Activated naive CD8-positive, alpha-beta T cell (primary cell): ENCODE results near the gene DDX3X.
A peak's percentile ranks its signal among the peaks of the same experiment; 100 is the strongest.
"Not testable (repeated sequence)": the region's sequence is repeated elsewhere in the genome, so short reads cannot be mapped to it uniquely, and the experiment has no call there.

ENCODE experiments used
- H3K27ac Mint-ChIP-seq: one replicate; pipeline ENCODE4 v1.8.0; 2021; ENCODE audit warnings: mixed read lengths
- H3K27me3 Mint-ChIP-seq: one replicate; pipeline ENCODE4 v1.8.0; 2021; ENCODE audit warnings: mixed read lengths
- H3K36me3 Mint-ChIP-seq: one replicate; pipeline ENCODE4 v1.8.0; 2021; ENCODE audit warnings: mixed read lengths
- H3K4me1 Mint-ChIP-seq: one replicate; pipeline ENCODE4 v1.8.0; 2021; ENCODE audit warnings: low read depth, mixed read lengths
- H3K4me3 Mint-ChIP-seq: one replicate; pipeline ENCODE4 v1.8.0; 2021; ENCODE audit warnings: mild to moderate bottlenecking, mixed read lengths
- H3K9me3 Mint-ChIP-seq: one replicate; pipeline ENCODE4 v1.8.0; 2021; ENCODE audit warnings: low read depth, mixed read lengths

The DDX3X gene

GRCh38 chrX:41336447-41336846 is 2.5 kb downstream of the DDX3X start:
- Mint-ChIP-seq H3K36me3 (peaks cover 11% of the 10 kb centered on the region), H3K27me3 (no peaks in the 10 kb centered on the region), H3K9me3 (no peaks in the 10 kb centered on the region), H3K4me1 (peaks cover 34% of the 10 kb centered on the region), H3K4me3 (peak overlapping the region; percentile 97), H3K27ac (peak overlapping the region; percentile 93)

GRCh38 chrX:41337140-41337539 is 3.2 kb downstream of the DDX3X start:
- Mint-ChIP-seq H3K4me1 (peaks cover 35% of the 10 kb centered on the region), H3K36me3 (peaks cover 11% of the 10 kb centered on the region), H3K4me3 (peak overlapping the region; percentile 97), H3K27me3 (no peaks in the 10 kb centered on the region), H3K27ac (peak overlapping the region; percentile 93), H3K9me3 (no peaks in the 10 kb centered on the region)

GRCh38 chrX:41338436-41338835 is 4.5 kb downstream of the DDX3X start:
- Mint-ChIP-seq H3K4me1 (peaks cover 41% of the 10 kb centered on the region), H3K27ac (peak overlapping the region; percentile 58), H3K36me3 (peaks cover 15% of the 10 kb centered on the region), H3K4me3 (peak overlapping the region; percentile 97), H3K9me3 (no peaks in the 10 kb centered on the region), H3K27me3 (no peaks in the 10 kb centered on the region)

- Mint-ChIP-seq H3K27me3 (no peaks in the 10 kb centered on the region), H3K4me3 (peak overlapping the region; percentile 97), H3K9me3 (no peaks in the 10 kb centered on the region), H3K27ac (peak overlapping the region; percentile 88), H3K36me3 (peaks cover 15% of the 10 kb centered on the region), H3K4me1 (peaks cover 43% of the 10 kb centered on the region)
Observed at GRCh38 chrX:41339148-41339547, 5.2 kb downstream of the DDX3X start.

GRCh38 chrX:41344053-41344452 is 10.1 kb downstream of the DDX3X start:
- Mint-ChIP-seq H3K9me3 (no peaks in the 10 kb centered on the region), H3K4me3 (no peak overlapping the region), H3K36me3 (peaks cover 11% of the 10 kb centered on the region), H3K4me1 (peaks cover 40% of the 10 kb centered on the region), H3K27ac (no peak overlapping the region), H3K27me3 (no peaks in the 10 kb centered on the region)

GRCh38 chrX:41347186-41347585 is 13.2 kb downstream of the DDX3X start:
- H3K36me3 Mint-ChIP-seq = peaks cover 4% of the 10 kb centered on the region
- no peaks in the 10 kb centered on the region for H3K27me3 Mint-ChIP-seq
- H3K4me3 Mint-ChIP-seq = peak overlapping the region; percentile 12
- peak overlapping the region; percentile 70 for H3K27ac Mint-ChIP-seq
- no peaks in the 10 kb centered on the region for H3K9me3 Mint-ChIP-seq
- H3K4me1 Mint-ChIP-seq = peaks cover 35% of the 10 kb centered on the region

GRCh38 chrX:41348551-41348950 is 14.6 kb downstream of the DDX3X start:
- H3K36me3 Mint-ChIP-seq = no peaks in the 10 kb centered on the region
- no peaks in the 10 kb centered on the region for H3K9me3 Mint-ChIP-seq
- H3K27me3 Mint-ChIP-seq = no peaks in the 10 kb centered on the region
- peak overlapping the region; percentile 28 for H3K27ac Mint-ChIP-seq
- H3K4me3 Mint-ChIP-seq = no peak overlapping the region
- peaks cover 36% of the 10 kb centered on the region for H3K4me1 Mint-ChIP-seq

GRCh38 chrX:41350150-41350975 is 16.4 kb downstream of the DDX3X start:
- Mint-ChIP-seq H3K27ac (peak overlapping the region; percentile 69), H3K4me1 (peaks cover 36% of the 10 kb centered on the region), H3K27me3 (no peaks in the 10 kb centered on the region), H3K4me3 (no peak overlapping the region), H3K36me3 (no peaks in the 10 kb centered on the region), H3K9me3 (no peaks in the 10 kb centered on the region)

GRCh38 chrX:41350976-41351569 is 17.1 kb downstream of the DDX3X start:
- Mint-ChIP-seq H3K9me3 (no peaks in the 10 kb centered on the region), H3K27ac (peak overlapping the region; percentile 79), H3K27me3 (no peaks in the 10 kb centered on the region), H3K4me1 (peaks cover 35% of the 10 kb centered on the region), H3K4me3 (no peak overlapping the region), H3K36me3 (no peaks in the 10 kb centered on the region)

GRCh38 chrX:41351923-41352322 is 18.0 kb downstream of the DDX3X start:
- Mint-ChIP-seq H3K9me3 (no peaks in the 10 kb centered on the region), H3K27me3 (no peaks in the 10 kb centered on the region), H3K4me3 (no peak overlapping the region), H3K4me1 (peaks cover 31% of the 10 kb centered on the region), H3K27ac (peak overlapping the region; percentile 79), H3K36me3 (no peaks in the 10 kb centered on the region)

GRCh38 chrX:41352329-41352838 is 18.4 kb downstream of the DDX3X start:
- Mint-ChIP-seq H3K4me1 (peaks cover 29% of the 10 kb centered on the region), H3K4me3 (no peak overlapping the region), H3K36me3 (no peaks in the 10 kb centered on the region), H3K27me3 (no peaks in the 10 kb centered on the region), H3K9me3 (no peaks in the 10 kb centered on the region), H3K27ac (no peak overlapping the region)

- Mint-ChIP-seq H3K4me3 (no peak overlapping the region), H3K9me3 (no peaks in the 10 kb centered on the region), H3K27ac (no peak overlapping the region), H3K4me1 (peaks cover 29% of the 10 kb centered on the region), H3K36me3 (no peaks in the 10 kb centered on the region), H3K27me3 (no peaks in the 10 kb centered on the region)
Observed at GRCh38 chrX:41353985-41354384, 20.0 kb downstream of the DDX3X start.

- Mint-ChIP-seq H3K27me3 (no peaks in the 10 kb centered on the region), H3K4me3 (no peak overlapping the region), H3K4me1 (peaks cover 5% of the 10 kb centered on the region), H3K36me3 (no peaks in the 10 kb centered on the region), H3K27ac (no peak overlapping the region), H3K9me3 (no peaks in the 10 kb centered on the region)
Observed at GRCh38 chrX:41369152-41369551, 35.2 kb downstream of the DDX3X start.

GRCh38 chrX:41371575-41371974 is 37.6 kb downstream of the DDX3X start:
- not testable (repeated sequence) for H3K27me3 Mint-ChIP-seq, H3K36me3 Mint-ChIP-seq, H3K4me3 Mint-ChIP-seq, H3K27ac Mint-ChIP-seq, H3K4me1 Mint-ChIP-seq, H3K9me3 Mint-ChIP-seq

GRCh38 chrX:41373989-41374606 is 40.1 kb downstream of the DDX3X start:
- Mint-ChIP-seq H3K4me3 (no peak overlapping the region), H3K4me1 (peaks cover 6% of the 10 kb centered on the region), H3K9me3 (no peaks in the 10 kb centered on the region), H3K27me3 (no peaks in the 10 kb centered on the region), H3K36me3 (no peaks in the 10 kb centered on the region), H3K27ac (no peak overlapping the region)
